GM12874 (cell line): Measurements from ENCODE around the gene SLC39A6.

Experiments used
- CTCF ChIP-seq: IDR thresholded peaks from 2 replicates; pipeline ENCODE4 v1.5.1; 2011; ENCODE audit warnings: low read depth, mild to moderate bottlenecking, control low read depth, low read length, moderate library complexity; ENCODE audit not compliant: insufficient read depth

SLC39A6 gene

GRCh38 chr18:36127836-36128529 is 1.2 kb downstream of the SLC39A6 start:
- no peak for TF ChIP-seq CTCF

- no peak for TF ChIP-seq CTCF
Measured at GRCh38 chr18:36126668-36127067, 2.5 kb downstream of the SLC39A6 start.

GRCh38 chr18:36124841-36125240 is 4.3 kb downstream of the SLC39A6 start:
- no peak for TF ChIP-seq CTCF

GRCh38 chr18:36120297-36120696 is 8.8 kb downstream of the SLC39A6 start:
- TF ChIP-seq CTCF, result no peak

GRCh38 chr18:36114738-36115137 is 14.4 kb downstream of the SLC39A6 start:
- TF ChIP-seq CTCF, result no peak

- TF ChIP-seq CTCF, result no peak
Measured at GRCh38 chr18:36114251-36114650, 14.9 kb downstream of the SLC39A6 start.

- TF ChIP-seq CTCF, result no peak
Measured at GRCh38 chr18:36112302-36112701, 16.8 kb downstream of the SLC39A6 start.
